K562 (cell line): ENCODE data around the gene CRIP3. TPM values are rescaled to one million over a fixed set of nuclear protein-coding genes. Genes with fewer than 3 reads are reported as not detected.

Source experiments
- ATAC-seq: fragments of 200-7000 bp; cut with Tn5 transposase; 3 replicates; pipeline ENCODE4 v1.9.1; 2020; ENCODE audit warnings: moderate library complexity
- BruUV-seq: library from RNA; stranded (reverse); fragments of 400-500 nt; replicated peaks from 2 replicates; lab custom pipeline; 2021; lab: Mats Ljungman, UMichigan
- CTCF ChIA-PET: fragments of 300-600 bp; formaldehyde crosslinking; extraction: SDS; loops from one replicate; lab custom pipeline; 2021; ENCODE audit warnings: low intra/inter-chr PET ratio; lab: Yijun Ruan, JAX
- POLR2A ChIA-PET: fragments of 300-600, 350-650 bp; sonication (Branson Sonifier 250); formaldehyde crosslinking; extraction: SDS; loops from one replicate; lab custom pipeline; 2021; ENCODE audit warnings: antibody characterized with exemption, inconsistent platforms; lab: Yijun Ruan, JAX
- DNase-seq, 4 experiments: peaks; one replicate each; pipeline versions ENCODE4 v3.0.0 to v3.0.0-alpha.2; 2011 to 2018; ENCODE audit warnings: low spot score in 3 of 4, mixed read lengths in 3 of 4; ENCODE audit errors: extremely low read depth in 1 of 4
- FAIRE-seq: peaks from 2 replicates; lab custom pipeline; 2011; peaks lifted over from hg19 to GRCh38; lab: Jason Lieb, UNC
- H2AFZ ChIP-seq: 2 replicates; pipeline ENCODE4 v1.6.0; 2011; ENCODE audit warnings: low read depth, low read length, control low read depth, inconsistent platforms
- H3K27ac ChIP-seq: fragments of 200-600 bp; 3 replicates; pipeline ENCODE4 v1.8.0; 2011; ENCODE audit warnings: low read depth, mild to moderate bottlenecking, control low read depth, inconsistent platforms, low read length, moderate library complexity, mixed read lengths; ENCODE audit errors: extremely low read depth
- H3K27me3 ChIP-seq, 2 experiments: fragments of 300-600 bp in 1 of 2; 2 replicates in 1 of 2; 3 replicates in 1 of 2; pipeline versions ENCODE4 v1.6.0 to v1.8.0; 2011; ENCODE audit warnings: inconsistent platforms in 2 of 2, low read length in 2 of 2, mild to moderate bottlenecking in 1 of 2, mixed read lengths in 1 of 2, moderate library complexity in 1 of 2; ENCODE audit not compliant: control insufficient read depth in 2 of 2, insufficient read depth in 2 of 2
- H3K36me3 ChIP-seq: fragments of 300-600 bp; 3 replicates; pipeline ENCODE4 v1.8.0; 2011; ENCODE audit warnings: mild to moderate bottlenecking, low read length, inconsistent platforms; ENCODE audit not compliant: control insufficient read depth, insufficient read depth
- H3K4me1 ChIP-seq, 2 experiments: fragments of 200-600 bp in 1 of 2; replicated peaks in 1 of 2; 2 replicates in 1 of 2; 3 replicates in 1 of 2; pipeline versions ENCODE4 v1.5.1 to v1.8.0; 2011; ENCODE audit warnings: inconsistent platforms in 2 of 2, low read length in 2 of 2, mild to moderate bottlenecking in 1 of 2, mixed read lengths in 1 of 2, moderate library complexity in 1 of 2; ENCODE audit not compliant: control insufficient read depth in 2 of 2, insufficient read depth in 2 of 2
- H3K4me2 ChIP-seq: 2 replicates; pipeline ENCODE4 v1.6.1; 2011; ENCODE audit warnings: low read length, control low read depth, inconsistent platforms, mixed read lengths; ENCODE audit not compliant: insufficient read depth
- H3K4me3 ChIP-seq: fragments of 200-600 bp; sonication (generic), shearing (Covaris generic); 2 replicates; pipeline ENCODE4 v1.5.1; 2016; ENCODE audit warnings: control low read depth, inconsistent platforms
- H3K79me2 ChIP-seq: fragments of 200-600 bp; 3 replicates; pipeline ENCODE4 v1.8.0; 2011; ENCODE audit warnings: low read length, inconsistent platforms; ENCODE audit not compliant: control insufficient read depth, insufficient read depth
- H3K9ac ChIP-seq, 2 experiments: 2 replicates each; pipeline versions ENCODE4 v1.6.0 to v1.6.1; 2011; ENCODE audit warnings: low read depth in 2 of 2, low read length in 2 of 2, control low read depth in 1 of 2, inconsistent platforms in 1 of 2, mild to moderate bottlenecking in 1 of 2, mixed read lengths in 1 of 2; ENCODE audit not compliant: insufficient read depth in 1 of 2
- H3K9me1 ChIP-seq: one replicate; pipeline ENCODE4 v1.6.0; 2011; ENCODE audit warnings: inconsistent platforms, mild to moderate bottlenecking, low read length, moderate library complexity; ENCODE audit not compliant: control insufficient read depth, insufficient read depth
- H3K9me3 ChIP-seq: replicated peaks from 2 replicates; pipeline ENCODE4 v1.5.1; 2011; ENCODE audit warnings: low read depth, low read length, inconsistent platforms; ENCODE audit not compliant: control insufficient read depth, insufficient read depth
- H4K20me1 ChIP-seq: replicated peaks from 2 replicates; pipeline ENCODE4 v1.6.1; 2011; ENCODE audit warnings: low read length, inconsistent platforms, mixed read lengths; ENCODE audit not compliant: control insufficient read depth, insufficient read depth
- TSC22D4 ChIP-seq: fragments of 450-650 bp; IDR thresholded peaks from 2 replicates; pipeline ENCODE4 v1.6.1; 2016; ENCODE audit warnings: missing genetic modification characterization, missing biosample characterization, control low read depth
- ZNF140 ChIP-seq: fragments of 250-450 bp; sonication (Bioruptor Pico); IDR thresholded peaks from 2 replicates; pipeline ENCODE4 v1.8.0; 2021; ENCODE audit warnings: moderate library complexity, mild to moderate bottlenecking, inconsistent platforms
- whole genome bisulfite sequencing: fragments of 100-300 bp; shearing (Covaris generic); methylation state at CpG from one replicate; pipeline ENCODE4 v1.1.6; 2016; ENCODE audit warnings: low coverage, mixed read lengths; ENCODE audit not compliant: insufficient coverage; ENCODE audit errors: missing lambda C conversion rate; 5-methylcytosine and 5-hydroxymethylcytosine counted together
- in situ Hi-C: fragments of 300-500 bp; cut with MboI; formaldehyde crosslinking; loops from 4 replicates; pipeline ENCODE4 v1.15.0; 2018; ENCODE audit warnings: inconsistent platforms, mixed read lengths
- intact Hi-C: fragments of 100-400 bp; cut with micrococcal nuclease; formaldehyde crosslinking; loops from 2 replicates; pipeline ENCODE4 v1.14.2; 2022
- polyA plus RNA-seq, 8 experiments: library from polyadenylated mRNA; depleted of rRNA in 4 of 8; stranded (reverse) in 5 of 8; unstranded in 3 of 8; fragments of >200 nt; fragmentation: Nextera tagmentation in 2 of 8; fragmentation: Illumina TruSeq in 1 of 8; extraction: Ambion mirVana in 2 of 8; extraction: Trizol in 1 of 8; gene quantifications; 2 replicates each; pipeline versions ENCODE4 v1.2.1 to v1.2.3, GENCODE V29; 2011 to 2014; ENCODE audit warnings: inconsistent platforms in 1 of 8, missing spikeins in 1 of 8
- total RNA-seq, 7 experiments: library from RNA; depleted of rRNA in 6 of 7; stranded (reverse); fragments of >200 nt in 6 of 7; fragmentation: Illumina TruSeq in 2 of 7; extraction: Trizol in 2 of 7; gene quantifications; 2 replicates each; pipeline versions ENCODE4 v1.2.1 to v1.2.3, GENCODE V29; 2011 to 2021; ENCODE audit warnings: low replicate concordance in 1 of 7
- TF ChIP-seq, protein P1 (sequence below), 2 experiments: IDR thresholded peaks; 2 replicates each; pipeline ENCODE4 v1.6.1; 2011; ENCODE audit warnings: borderline replicate concordance in 1 of 2, control low read depth in 1 of 2, low read depth in 1 of 2, low read length in 1 of 2, mild to moderate bottlenecking in 1 of 2, mixed read lengths in 1 of 2, moderate library complexity in 1 of 2; ENCODE audit not compliant: insufficient read depth in 1 of 2, insufficient read length in 1 of 2, poor library complexity in 1 of 2, severe bottlenecking in 1 of 2; ENCODE audit errors: extremely low read depth in 1 of 2
- TF ChIP-seq, protein P2 (sequence below), 2 experiments: fragments of 450-650 bp in 1 of 2; sonication (generic) in 1 of 2; formaldehyde crosslinking in 1 of 2; IDR thresholded peaks in 1 of 2; conservative IDR thresholded peaks in 1 of 2; 2 replicates each; pipeline versions ENCODE4 v1.6.1 to v1.8.1; 2016 to 2023; ENCODE audit warnings: mild to moderate bottlenecking in 2 of 2, moderate library complexity in 2 of 2, inconsistent platforms in 1 of 2, missing genetic modification reagents in 1 of 2
- TF ChIP-seq, protein P3 (sequence below): fragments of 450-650 bp; formaldehyde crosslinking; IDR thresholded peaks from 2 replicates; pipeline ENCODE4 v1.4.0; 2022; ENCODE audit warnings: missing genetic modification characterization

CRIP3 gene
- total and polyA plus RNA-seq, 9 of the 15 experiments (the other 6 are each of a cell fraction or from before 2014, with no cell fraction given), result 0.36 to 2.1 (median 0.87) TPM

DNA sequence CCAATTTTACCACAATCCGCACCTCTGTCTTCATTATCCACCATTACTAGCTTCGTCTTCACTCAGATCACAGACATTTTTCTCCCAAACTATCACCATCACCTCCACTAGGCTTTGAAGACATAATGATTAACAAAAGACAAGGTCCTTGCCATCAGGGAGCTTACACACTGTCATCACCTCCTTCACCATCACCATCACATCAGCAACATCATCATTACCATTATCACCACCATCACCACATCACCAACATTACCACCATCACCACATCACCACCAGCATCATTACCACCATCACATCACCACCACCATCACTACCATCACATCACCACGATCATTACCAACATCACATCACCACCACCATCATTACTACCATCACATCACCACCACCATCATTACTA, 14.9 kb downstream of the CRIP3 start:
- DNase-seq, result no peak
- no peak overlapping the region for H3K4me3 ChIP-seq
- no peak overlapping the region for H3K9ac ChIP-seq
- TF ChIP-seq, protein P1, sequence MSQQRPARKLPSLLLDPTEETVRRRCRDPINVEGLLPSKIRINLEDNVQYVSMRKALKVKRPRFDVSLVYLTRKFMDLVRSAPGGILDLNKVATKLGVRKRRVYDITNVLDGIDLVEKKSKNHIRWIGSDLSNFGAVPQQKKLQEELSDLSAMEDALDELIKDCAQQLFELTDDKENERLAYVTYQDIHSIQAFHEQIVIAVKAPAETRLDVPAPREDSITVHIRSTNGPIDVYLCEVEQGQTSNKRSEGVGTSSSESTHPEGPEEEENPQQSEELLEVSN (IDR thresholded peaks at IDR 0.05; ENCODE audit: borderline replicate concordance in 1 of 2, extremely low read depth in 1 of 2, insufficient read depth in 1 of 2, insufficient read length in 1 of 2, low read depth in 1 of 2, low read length in 1 of 2, poor library complexity in 1 of 2, severe bottlenecking in 1 of 2), result no peak
- 0 out of 2 replicates have a peak, but pooled peaks have one; percentile 77 for TF ChIP-seq TSC22D4 (tag)
- H3K9me3 ChIP-seq, result no peaks in the 10 kb centered on the region
- H2AFZ ChIP-seq, result no peak overlapping the region
- no peak for ATAC-seq
- H3K27me3 ChIP-seq, result peaks cover 23 to 28% of the 10 kb centered on the region in 2 experiments
- 0% methylated on average over 3 of the region's 3 CpGs for WGBS
- H3K27ac ChIP-seq, result no peak overlapping the region
- H3K36me3 ChIP-seq, result no peaks in the 10 kb centered on the region
- FAIRE-seq, result no peak
- no peaks in the 10 kb centered on the region for H4K20me1 ChIP-seq
- H3K4me1 ChIP-seq, result no peaks in the 10 kb centered on the region; a peak in 3 of 5 replicates
- H3K4me2 ChIP-seq, result no peak overlapping the region
- H3K79me2 ChIP-seq, result no peaks in the 10 kb centered on the region
- in situ Hi-C loops, result no loop called here
- H3K9me1 ChIP-seq, result no peaks in the 10 kb centered on the region
- intact Hi-C loops, result no loop called here
- ChIA-PET CTCF (no interaction called here), POLR2A (interaction anchor here (0.7 to 0.8 kb wide), 2 partner anchors 12 to 18 kb away, joined by 3 read pairs; no protein-coding TSS in a partner anchor)
- no TSS peak for BruUV-seq

DNA sequence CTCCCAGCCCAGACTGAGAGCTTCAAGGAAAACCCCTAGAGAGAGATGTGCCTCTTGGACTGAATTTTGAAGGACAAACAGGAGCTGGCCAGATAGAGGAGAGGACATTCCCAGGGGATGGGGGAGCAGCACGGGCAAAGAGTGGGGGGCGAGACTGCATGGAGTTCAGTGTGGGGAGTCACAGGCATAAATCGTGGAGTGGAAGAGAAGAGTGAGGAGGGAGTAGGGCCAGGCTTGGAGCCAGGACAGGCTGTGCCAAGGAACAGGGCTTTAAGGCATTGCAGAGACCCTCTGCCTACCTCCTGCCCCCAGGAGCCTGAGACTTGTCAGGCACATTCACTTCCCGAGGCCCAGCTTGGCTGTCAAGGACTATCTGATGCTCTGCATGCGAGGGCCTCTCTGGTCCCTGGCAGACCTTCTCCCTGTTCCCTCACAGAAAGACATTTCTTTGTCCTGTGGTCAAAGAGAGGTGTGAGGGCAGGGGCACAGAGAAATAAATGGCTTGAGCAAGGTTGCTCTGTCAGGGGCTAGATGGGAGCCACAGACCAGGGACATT, 15.8 kb downstream of the CRIP3 start:
- Histone ChIP-seq H3K4me2 (no peak overlapping the region), H2AFZ (no peak overlapping the region), H3K9me1 (no peaks in the 10 kb centered on the region), H3K27ac (no peak overlapping the region), H3K9me3 (no peaks in the 10 kb centered on the region), H4K20me1 (no peaks in the 10 kb centered on the region), H3K27me3 (peaks cover 16 to 24% of the 10 kb centered on the region in 2 experiments), H3K4me1 (no peaks in the 10 kb centered on the region; a peak in 2 of 5 replicates), H3K79me2 (no peaks in the 10 kb centered on the region), H3K9ac (no peak overlapping the region), H3K36me3 (no peaks in the 10 kb centered on the region), H3K4me3 (no peak overlapping the region)
- 0% methylated on average over 5 of the region's 5 CpGs for WGBS
- TF ChIP-seq ZNF140 (CRISPR knock-in tag), result no peak
- TF ChIP-seq, protein P2, sequence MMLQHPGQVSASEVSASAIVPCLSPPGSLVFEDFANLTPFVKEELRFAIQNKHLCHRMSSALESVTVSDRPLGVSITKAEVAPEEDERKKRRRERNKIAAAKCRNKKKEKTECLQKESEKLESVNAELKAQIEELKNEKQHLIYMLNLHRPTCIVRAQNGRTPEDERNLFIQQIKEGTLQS (IDR thresholded peaks at IDR 0.05), result no peak
- TF ChIP-seq, protein P2 (CRISPR knock-in tag; conservative IDR thresholded peaks at IDR 0.05), result no peak
- TF ChIP-seq, protein P3, sequence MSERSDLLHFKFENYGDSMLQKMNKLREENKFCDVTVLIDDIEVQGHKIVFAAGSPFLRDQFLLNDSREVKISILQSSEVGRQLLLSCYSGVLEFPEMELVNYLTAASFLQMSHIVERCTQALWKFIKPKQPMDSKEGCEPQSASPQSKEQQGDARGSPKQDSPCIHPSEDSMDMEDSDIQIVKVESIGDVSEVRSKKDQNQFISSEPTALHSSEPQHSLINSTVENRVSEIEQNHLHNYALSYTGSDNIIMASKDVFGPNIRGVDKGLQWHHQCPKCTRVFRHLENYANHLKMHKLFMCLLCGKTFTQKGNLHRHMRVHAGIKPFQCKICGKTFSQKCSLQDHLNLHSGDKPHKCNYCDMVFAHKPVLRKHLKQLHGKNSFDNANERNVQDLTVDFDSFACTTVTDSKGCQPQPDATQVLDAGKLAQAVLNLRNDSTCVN (CRISPR knock-in tag), result no peak
- ChIA-PET POLR2A (interaction anchor here (0.6 to 0.8 kb wide), 3 partner anchors 11 to 33 kb away, joined by 3 read pairs; no protein-coding TSS in a partner anchor), CTCF (no interaction called here)
- BruUV-seq, result no TSS peak
- in situ Hi-C loops (no loop called here), intact Hi-C loops (no loop called here)
- FAIRE-seq (no peak), DNase-seq (no peak), ATAC-seq (no peak)
